DMS53 (cell line): ENCODE measurements around the gene ZFP37.
"Not testable (repeated sequence)": the region's sequence is repeated elsewhere in the genome, so short reads cannot be mapped to it uniquely, and the experiment has no call there.

ENCODE experiments used
- DNase-seq: peaks from one replicate; lab custom pipeline; 2025; lab: John Stamatoyannopoulos, UW

ZFP37 gene

DNA sequence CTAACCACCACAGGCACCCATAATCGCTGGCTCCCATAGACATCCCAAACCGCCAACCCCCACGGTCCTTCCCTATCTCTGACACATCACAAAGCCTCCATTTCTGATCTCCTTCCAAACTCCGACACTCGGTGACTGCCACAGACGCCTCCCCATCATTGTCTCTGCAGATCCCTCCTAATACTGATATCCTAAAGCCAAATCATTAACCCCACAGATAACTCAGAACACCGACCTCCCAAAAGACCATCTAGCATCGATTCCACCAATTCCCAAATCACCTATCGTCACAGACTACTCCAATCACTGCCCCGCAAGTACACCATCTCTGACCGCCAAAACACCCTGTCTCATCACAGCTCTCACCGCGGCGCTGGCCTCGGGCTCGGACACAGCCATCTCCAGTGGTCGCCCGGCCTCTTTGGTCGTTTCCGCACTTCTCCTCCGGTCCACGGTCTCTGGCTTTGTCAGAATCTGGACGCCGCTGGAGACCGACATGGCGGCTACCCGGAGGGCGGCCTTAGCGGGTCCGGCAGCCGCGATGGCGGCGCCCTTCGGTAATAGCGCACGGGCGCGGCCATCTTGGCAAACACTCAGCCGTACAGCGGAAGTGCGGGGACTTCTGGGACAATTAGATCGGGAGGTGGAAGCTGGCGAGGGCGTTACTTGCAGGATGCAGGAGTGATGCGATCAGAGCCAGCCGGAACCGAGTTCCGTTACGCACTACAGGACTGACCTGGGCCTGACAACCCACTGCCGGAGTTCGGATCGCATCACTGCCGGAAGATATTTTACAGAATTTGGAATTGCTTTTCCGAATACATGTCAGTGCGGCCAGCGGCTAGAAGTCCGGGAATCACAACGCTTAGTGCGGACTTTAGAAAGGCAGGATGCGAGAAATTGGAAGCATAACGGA lies at the start of gene ZFP37:
TSS of gene ZFP37 (minus strand) at position 534 of the 916 bp plus-strand sequence. CDS start at position 498, 36 bp downstream.
- DNase-seq: peak; percentile 89

DNA sequence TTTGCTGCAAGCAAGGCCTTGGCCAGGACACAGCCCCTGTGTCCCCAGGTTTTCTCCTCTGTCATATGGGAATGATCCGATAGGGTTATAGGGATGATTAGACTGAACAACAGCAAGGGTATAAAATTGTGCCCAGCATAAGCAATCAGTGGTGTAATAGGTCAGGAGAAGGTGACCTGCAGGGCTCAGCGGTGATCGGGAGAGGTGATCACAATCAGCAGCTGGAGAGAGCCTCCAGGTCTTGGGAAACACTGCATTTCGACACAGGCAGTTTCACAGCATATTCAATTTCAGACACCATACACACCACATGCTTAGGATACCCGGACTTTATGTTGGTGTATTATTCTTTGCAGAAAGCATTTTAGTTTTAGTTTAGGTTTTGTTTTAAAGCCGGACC lies 48.8 kb upstream of the ZFP37 start:
- DNase-seq: not testable (repeated sequence)

GRCh38 chr9:113095561-113095960 lies 39.0 kb upstream of the ZFP37 start:
- no peak for DNase-seq

- DNase-seq: not testable (repeated sequence)
Observed at GRCh38 chr9:113089924-113090323, 33.4 kb upstream of the ZFP37 start.

DNA sequence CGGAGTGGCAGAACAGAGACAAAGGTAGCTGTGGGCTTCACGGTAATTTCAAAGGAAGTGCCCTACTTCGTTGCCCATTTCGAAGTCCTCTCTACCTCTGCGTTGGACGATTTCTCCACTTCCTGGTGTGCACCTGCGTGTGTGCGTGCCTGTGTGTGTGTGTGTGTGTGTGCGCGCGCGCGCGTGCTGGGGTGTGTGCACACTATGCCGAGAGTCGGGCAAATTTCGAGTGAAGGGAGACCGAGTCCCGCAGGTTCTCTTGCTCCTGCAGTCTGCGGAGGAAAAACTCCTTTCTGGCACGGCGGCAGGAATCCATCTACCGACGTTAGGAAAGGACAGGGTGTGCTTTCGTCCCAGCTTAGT lies 32.6 kb upstream of the ZFP37 start:
- DNase-seq: not testable (repeated sequence)

- not testable (repeated sequence) for DNase-seq
Observed at GRCh38 chr9:113088456-113089142, 32.1 kb upstream of the ZFP37 start.

DNA sequence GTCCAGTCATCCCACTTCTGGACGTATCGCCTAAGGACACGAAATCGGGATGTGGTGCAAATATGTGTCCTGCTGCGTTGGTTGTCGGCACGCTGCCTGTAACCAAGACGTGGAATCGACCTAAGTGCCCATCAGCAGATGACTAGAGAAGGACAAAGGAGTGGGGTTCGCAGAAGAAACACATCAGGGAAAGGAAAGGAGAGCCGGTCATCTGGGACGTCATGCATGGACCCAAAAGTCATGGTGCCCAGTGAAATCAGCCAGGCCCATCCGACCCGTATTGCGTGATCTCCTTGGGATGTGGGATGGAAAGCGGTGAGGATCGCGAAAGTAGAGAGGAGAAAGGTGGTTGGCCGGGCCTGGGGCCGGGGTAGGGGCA lies 6.4 kb upstream of the ZFP37 start:
- not testable (repeated sequence) for DNase-seq

- DNase-seq: not testable (repeated sequence)
Observed at GRCh38 chr9:113062256-113062931, 5.9 kb upstream of the ZFP37 start.

DNA sequence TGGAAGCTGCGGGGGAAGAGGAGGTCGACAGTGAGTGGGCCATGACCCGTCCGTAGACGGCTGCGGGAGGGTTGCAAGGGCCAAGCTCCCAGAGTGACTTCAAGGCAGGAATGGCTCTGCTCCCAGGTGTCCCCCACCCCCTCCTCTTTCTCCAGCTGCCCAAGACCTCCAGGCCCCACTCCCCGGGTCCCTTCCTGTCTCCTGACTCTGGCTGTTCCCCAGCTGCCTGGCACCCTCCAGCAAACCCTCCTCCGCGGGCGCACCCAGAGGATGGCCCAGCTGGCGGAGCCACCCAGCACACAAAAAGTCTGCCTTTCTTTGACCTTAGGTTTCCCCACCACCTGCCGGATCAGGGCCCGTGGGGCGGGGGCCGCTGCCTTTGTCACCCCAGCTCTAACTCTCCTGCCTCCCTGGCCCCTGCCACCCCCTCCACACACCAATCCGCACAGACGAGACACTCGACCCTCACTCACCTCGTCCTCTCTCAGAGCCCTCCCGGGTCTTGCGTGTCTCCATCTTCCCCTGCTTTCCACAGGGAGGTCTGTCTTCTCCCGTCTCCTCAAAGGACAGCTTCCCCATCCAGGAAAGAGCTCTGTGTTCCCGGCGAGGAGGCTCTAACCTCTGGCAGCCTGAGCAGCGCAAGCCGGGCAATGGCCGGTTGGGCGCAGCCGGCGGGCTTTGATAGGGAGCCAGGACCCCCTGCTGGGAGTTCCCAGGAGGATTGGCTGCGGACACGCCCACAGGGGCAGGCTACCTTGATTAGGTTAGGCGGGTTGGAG lies 4.7 kb upstream of the ZFP37 start:
- not testable (repeated sequence) for DNase-seq

DNA sequence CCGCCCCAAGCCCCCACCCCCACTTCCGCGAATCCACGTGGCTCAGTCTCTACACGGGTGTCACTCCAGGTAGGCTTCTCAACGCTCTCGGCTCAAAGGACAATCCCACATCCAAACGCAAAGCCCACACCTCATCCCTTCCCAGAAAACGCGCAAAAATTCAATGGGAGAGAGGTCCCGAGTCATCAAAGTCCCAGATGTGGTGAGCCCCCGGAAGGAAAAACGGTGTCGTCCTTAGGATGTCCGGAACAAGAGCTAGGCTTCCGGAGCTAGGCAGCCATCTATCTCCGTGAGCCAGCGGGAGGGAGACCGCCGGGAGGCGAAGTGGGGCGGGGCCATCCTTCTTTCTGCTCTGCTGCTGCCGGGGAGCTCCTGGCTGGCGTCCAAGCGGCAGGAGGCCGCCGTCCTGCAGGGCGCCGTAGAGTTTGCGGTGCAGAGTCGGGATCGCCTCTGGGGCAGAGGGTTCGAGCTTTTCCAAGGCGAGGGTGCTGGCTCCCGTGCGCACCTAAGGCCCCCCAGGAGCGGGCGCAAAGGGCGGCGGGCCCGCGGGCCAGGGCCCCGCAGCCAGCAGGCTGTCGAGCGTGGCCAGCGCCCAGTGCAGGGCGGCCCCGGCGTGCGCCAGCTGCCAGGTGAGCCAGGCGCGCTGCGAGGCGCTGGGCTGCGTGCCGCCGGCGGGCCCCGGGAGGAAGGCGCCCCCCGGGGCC lies 3.2 kb upstream of the ZFP37 start:
- DNase-seq: not testable (repeated sequence)

DNA sequence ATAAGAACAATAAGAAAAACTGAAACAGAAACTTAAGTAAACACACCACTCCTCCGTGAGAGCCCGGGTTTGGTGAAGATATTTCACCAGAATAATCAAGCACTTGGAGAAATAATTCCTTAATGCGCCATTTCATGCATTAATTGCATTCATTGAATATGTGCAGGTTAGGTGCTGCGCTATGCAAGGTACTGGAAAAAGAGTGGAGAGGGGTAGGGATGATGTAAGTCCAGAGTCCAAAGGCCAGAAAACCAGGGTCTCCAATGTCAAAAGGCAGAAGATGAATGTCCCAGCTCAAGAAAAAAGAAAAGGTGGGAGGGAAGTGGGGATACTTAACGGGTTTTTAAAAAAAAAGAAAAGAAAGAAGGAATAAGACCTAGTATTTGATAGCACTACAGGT lies 669 bp upstream of the ZFP37 start:
- peak; percentile 29 for DNase-seq

DNA sequence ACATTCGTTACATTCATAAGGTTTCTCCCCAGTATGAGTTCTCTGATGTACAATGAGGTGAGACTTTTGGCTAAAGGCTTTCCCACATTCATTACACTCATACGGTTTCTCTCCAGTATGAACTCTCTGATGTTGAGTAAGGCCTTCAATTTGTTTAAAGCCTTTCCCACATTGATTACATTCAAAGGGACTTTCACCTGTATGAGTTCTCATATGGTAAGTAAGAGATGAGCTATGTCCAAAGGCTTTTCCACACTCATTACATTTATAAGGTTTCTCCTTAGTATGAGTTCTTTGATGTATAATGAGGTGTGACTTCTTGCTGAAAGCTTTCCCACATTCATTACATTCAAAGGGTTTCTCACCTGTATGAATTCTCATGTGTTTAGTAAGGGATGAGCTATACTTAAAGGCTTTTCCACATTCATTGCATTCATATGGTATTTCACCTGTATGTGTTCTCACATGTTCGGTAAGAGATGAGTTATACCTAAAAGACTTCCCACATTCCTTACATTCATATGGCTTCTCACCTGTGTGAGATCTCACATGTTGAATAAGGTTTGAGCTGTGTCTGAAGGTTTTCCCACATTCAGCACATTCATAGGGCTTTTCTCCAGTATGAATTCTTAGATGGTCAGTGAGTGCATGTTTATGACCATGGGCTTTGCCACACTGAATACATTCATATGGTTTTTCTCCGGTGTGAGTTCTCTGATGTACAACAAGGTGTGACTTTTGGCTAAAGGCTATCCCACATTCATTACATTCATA lies 13.5 kb downstream of the ZFP37 start:
- DNase-seq: peak; percentile 36

DNA sequence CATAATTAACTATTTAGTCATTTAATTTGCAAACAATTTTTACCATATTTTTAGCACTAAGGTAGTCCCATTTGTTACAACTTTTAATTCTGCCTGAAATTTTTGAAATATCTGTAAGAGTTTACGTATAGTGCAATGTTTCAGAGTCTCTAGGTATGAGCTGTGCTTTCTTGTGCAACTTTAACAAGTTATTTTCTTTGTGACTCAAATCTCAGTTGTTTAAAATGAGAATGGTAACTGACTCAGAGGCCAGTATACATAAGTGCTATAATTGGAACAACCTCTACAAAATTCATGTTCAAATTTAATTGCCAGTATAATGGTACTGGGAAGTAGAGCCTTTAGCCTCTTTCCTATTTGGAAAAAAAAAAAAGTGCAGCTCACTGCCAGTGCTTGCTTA lies 30.3 kb downstream of the ZFP37 start:
- DNase-seq: no peak

GRCh38 chr9:113018247-113018646 lies 38.3 kb downstream of the ZFP37 start:
- no peak for DNase-seq

DNA sequence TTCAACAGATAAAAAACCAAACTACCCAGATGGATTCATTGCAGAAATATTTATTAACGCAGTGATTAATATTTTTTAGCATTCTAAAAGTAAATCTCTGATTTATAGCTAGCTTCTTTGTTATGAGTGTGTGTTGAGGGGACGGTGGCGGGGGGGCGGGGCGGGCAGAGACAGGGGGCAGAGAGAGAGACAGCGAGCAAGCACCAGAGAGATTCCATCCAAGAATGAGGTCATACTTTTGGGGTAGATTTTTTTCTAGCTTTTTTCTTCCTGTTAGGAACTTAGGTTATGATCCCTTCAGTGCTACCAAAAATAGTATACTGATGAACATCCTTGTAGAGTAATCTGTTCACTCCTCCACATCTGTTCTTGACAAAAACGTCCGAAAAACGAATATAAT lies 44.0 kb downstream of the ZFP37 start:
- peak; percentile 24 for DNase-seq

- DNase-seq: peak; percentile 78
Observed at GRCh38 chr9:113011911-113012381, 44.6 kb downstream of the ZFP37 start, which contains the start of gene ZNF883. Gene ZNF883 (minus strand): TSS chr9:113012192.

GRCh38 chr9:113005777-113006176 lies 50.7 kb downstream of the ZFP37 start:
- peak; percentile 4 for DNase-seq

- DNase-seq: peak; percentile 6
Observed at GRCh38 chr9:112997236-112997941, 59.1 kb downstream of the ZFP37 start.
